Peyer's patch (tissue), 4 donors: ENCODE measurements around the gene NIPSNAP2. TPM values are rescaled to one million over a fixed set of nuclear protein-coding genes. Genes with fewer than 3 reads are reported as not detected.
"Not testable (repeated sequence)": the region's sequence is repeated elsewhere in the genome, so short reads cannot be mapped to it uniquely, and the experiment has no call there.

Experiments
- DNase-seq, 3 donors: peaks; one replicate each; pipeline ENCODE4 v3.0.0-alpha.2; 2017 to 2019
- H3K27ac ChIP-seq, 4 donors: fragments of 200-600 bp; sonication (generic); one replicate each; pipeline ENCODE4 v1.5.1; 2016 to 2019
- H3K27me3 ChIP-seq, 2 donors: fragments of 200-600 bp; sonication (generic); one replicate each; pipeline ENCODE4 v1.5.1; 2019
- H3K36me3 ChIP-seq, 3 donors: fragments of 200-600 bp; sonication (generic); one replicate each; pipeline ENCODE4 v1.5.1; 2016 to 2019
- H3K4me1 ChIP-seq, 4 donors: fragments of 200-600 bp; sonication (generic); one replicate each; pipeline ENCODE4 v1.5.1; 2016 to 2019
- H3K4me3 ChIP-seq, 4 donors: fragments of 200-600 bp; sonication (generic); 1 replicate in 3 of 4; 2 replicates in 1 of 4; pipeline ENCODE4 v1.5.1; 2016 to 2019; ENCODE audit warnings: mild to moderate bottlenecking in 1 of 4
- H3K9me3 ChIP-seq, 4 donors: fragments of 200-600 bp; sonication (generic); one replicate each; pipeline ENCODE4 v1.5.1; 2016 to 2019; ENCODE audit warnings: mild to moderate bottlenecking in 1 of 4
- CTCF ChIP-seq, 6 experiments: fragments of 450-650 bp in 4 of 6; fragments of 200-600 bp in 2 of 6; sonication (generic) in 1 of 6; IDR thresholded peaks; one replicate each; pipeline ENCODE4 v1.5.1; 2017 to 2019; ENCODE audit warnings: antibody characterized with exemption in 6 of 6, mild to moderate bottlenecking in 3 of 6, moderate library complexity in 1 of 6
- POLR2A ChIP-seq, 2 donors: fragments of 450-650 bp; IDR thresholded peaks; one replicate each; pipeline ENCODE4 v1.5.1; 2017; ENCODE audit warnings: antibody characterized with exemption in 2 of 2, mild to moderate bottlenecking in 2 of 2, moderate library complexity in 2 of 2
- total RNA-seq, 4 donors: library from RNA; depleted of rRNA; stranded (reverse); fragments of >200 nt; gene quantifications; one replicate each; pipeline ENCODE4 v1.1.0, GENCODE V29; 2016

NIPSNAP2 gene
- total RNA-seq, 4 donors from 2014 or later: 37.5 to 87.5 (median 54.2) TPM

GRCh38 chr7:55946545-55946944 lies 17.8 kb upstream of the NIPSNAP2 start:
- no peak overlapping the region for H3K4me3 ChIP-seq
- H3K4me1 ChIP-seq: no peaks in the 10 kb centered on the region
- H3K36me3 ChIP-seq: no peaks in the 10 kb centered on the region
- no peaks in the 10 kb centered on the region for H3K9me3 ChIP-seq
- TF ChIP-seq CTCF (IDR thresholded peaks at IDR 0.05): no peak
- no peak for TF ChIP-seq POLR2A (IDR thresholded peaks at IDR 0.05)
- DNase-seq: peak in 2 of 3 donors; percentile 2 to 5
- no peak overlapping the region for H3K27ac ChIP-seq
- no peaks in the 10 kb centered on the region for H3K27me3 ChIP-seq

GRCh38 chr7:55951637-55952351 lies 12.6 kb upstream of the NIPSNAP2 start, which contains the start of gene MRPS17:
TSS of gene MRPS17 (plus strand) at chr7:55951877. CDS start at chr7:55953196, 1,319 bp downstream.
- Histone ChIP-seq H3K36me3 (peaks cover 0 to 29% (median 0%) of the 10 kb centered on the region in 3 donors), H3K9me3 (no peaks in the 10 kb centered on the region), H3K27me3 (no peaks in the 10 kb centered on the region), H3K4me3 (peak within 1 kb of the TSS; percentile 50 to 83 (median 76)), H3K27ac (peak within 1 kb of the TSS; percentile 56 to 84 (median 69)), H3K4me1 (peaks cover 0 to 8% (median 0%) of the 10 kb centered on the region in 4 donors)
- TF ChIP-seq CTCF (IDR thresholded peaks at IDR 0.05) (peak in 2 of 6 experiments; percentile 16 to 21), POLR2A (IDR thresholded peaks at IDR 0.05) (peak; percentile 65 to 81)
- peak; percentile 94 to 97 (median 95) for DNase-seq

- not testable (repeated sequence) for H3K27me3 ChIP-seq, H3K9me3 ChIP-seq, H3K4me1 ChIP-seq
- Histone ChIP-seq H3K4me3 (peak overlapping the region; percentile 50 to 83 (median 76)), H3K27ac (peak overlapping the region; percentile 56 to 84 (median 69)), H3K36me3 (peaks cover 0 to 29% (median 0%) of the 10 kb centered on the region in 3 donors)
- peak in 1 of 3 donors; percentile 37 for DNase-seq
Observed at GRCh38 chr7:55952352-55952671, 12.1 kb upstream of the NIPSNAP2 start.

- no peaks in the 10 kb centered on the region for H3K9me3 ChIP-seq
- H3K4me1 ChIP-seq: peaks cover 0 to 8% (median 0%) of the 10 kb centered on the region in 4 donors
- H3K36me3 ChIP-seq: peaks cover 0 to 29% (median 0%) of the 10 kb centered on the region in 3 donors
- no peak for TF ChIP-seq POLR2A (IDR thresholded peaks at IDR 0.05)
- no peak for TF ChIP-seq CTCF (IDR thresholded peaks at IDR 0.05)
- no peaks in the 10 kb centered on the region for H3K27me3 ChIP-seq
- H3K4me3 ChIP-seq: no peak overlapping the region
- no peak overlapping the region for H3K27ac ChIP-seq
- DNase-seq: no peak
Observed at GRCh38 chr7:55953707-55954475, 10.5 kb upstream of the NIPSNAP2 start.

GRCh38 chr7:55957190-55957589 lies 7.2 kb upstream of the NIPSNAP2 start:
- Histone ChIP-seq H3K27me3 (no peaks in the 10 kb centered on the region), H3K9me3 (no peaks in the 10 kb centered on the region), H3K36me3 (peaks cover 0 to 29% (median 0%) of the 10 kb centered on the region in 3 donors), H3K4me1 (peaks cover 0 to 8% (median 0%) of the 10 kb centered on the region in 4 donors), H3K4me3 (no peak overlapping the region), H3K27ac (no peak overlapping the region)
- TF ChIP-seq CTCF (IDR thresholded peaks at IDR 0.05) (no peak), POLR2A (IDR thresholded peaks at IDR 0.05) (no peak)
- no peak for DNase-seq

GRCh38 chr7:55962014-55962413 lies 2.4 kb upstream of the NIPSNAP2 start:
- Histone ChIP-seq H3K27me3 (no peaks in the 10 kb centered on the region), H3K4me1 (peaks cover 0 to 8% (median 4%) of the 10 kb centered on the region in 4 donors), H3K27ac (no peak overlapping the region), H3K9me3 (no peaks in the 10 kb centered on the region), H3K36me3 (no peaks in the 10 kb centered on the region), H3K4me3 (no peak overlapping the region)
- DNase-seq: no peak
- no peak for TF ChIP-seq POLR2A (IDR thresholded peaks at IDR 0.05)
- no peak for TF ChIP-seq CTCF (IDR thresholded peaks at IDR 0.05)
